OCI-LY1 (cell line): ENCODE results near the gene STK17A.
"Not testable (repeated sequence)": the region's sequence is repeated elsewhere in the genome, so short reads cannot be mapped to it uniquely, and the experiment has no call there.

Source experiments
- H2AFZ ChIP-seq: fragments of 200-600 bp; sonication (generic), shearing (Covaris generic); 2 replicates; pipeline ENCODE4 v1.6.0; 2014; ENCODE audit warnings: antibody characterized with exemption, mild to moderate bottlenecking, low read length
- H3F3A ChIP-seq: fragments of 200-600 bp; sonication (generic), shearing (Covaris generic); 2 replicates; pipeline ENCODE4 v1.6.0; 2014; ENCODE audit warnings: mild to moderate bottlenecking, antibody characterized with exemption, low read length, moderate library complexity; ENCODE audit not compliant: insufficient read depth
- H3K27ac ChIP-seq: fragments of 200-600 bp; sonication (generic); 2 replicates; pipeline ENCODE4 v1.5.1; 2014; ENCODE audit warnings: low read length, mixed run types, mild to moderate bottlenecking, low read depth; ENCODE audit not compliant: poor library complexity, severe bottlenecking
- H3K27me3 ChIP-seq: fragments of 200-600 bp; sonication (generic); 2 replicates; pipeline ENCODE4 v1.6.0; 2014; ENCODE audit warnings: antibody characterized with exemption, mild to moderate bottlenecking, low read length, moderate library complexity; ENCODE audit not compliant: insufficient read depth
- H3K36me3 ChIP-seq: fragments of 200-600 bp; sonication (generic); 2 replicates; pipeline ENCODE4 v1.6.1; 2014; ENCODE audit warnings: mild to moderate bottlenecking, antibody characterized with exemption, low read length, moderate library complexity, mixed read lengths; ENCODE audit not compliant: insufficient read depth
- H3K4me1 ChIP-seq: fragments of 200-600 bp; sonication (generic); 2 replicates; pipeline ENCODE4 v1.5.1; 2014; ENCODE audit warnings: mild to moderate bottlenecking, low read length, moderate library complexity; ENCODE audit not compliant: insufficient read depth, severe bottlenecking
- H3K4me2 ChIP-seq: fragments of 200-600 bp; sonication (generic), shearing (Covaris generic); 2 replicates; pipeline ENCODE4 v1.6.1; 2014; ENCODE audit warnings: low read length
- H3K4me3 ChIP-seq: fragments of 200-600 bp; sonication (generic); 2 replicates; pipeline ENCODE4 v1.5.1; 2014; ENCODE audit warnings: low read length, low read depth, mild to moderate bottlenecking, mixed read lengths; ENCODE audit not compliant: poor library complexity, severe bottlenecking
- H3K79me2 ChIP-seq: fragments of 200-600 bp; shearing (Covaris generic); 2 replicates; pipeline ENCODE4 v1.6.1; 2016; ENCODE audit warnings: mixed run types, low read length, mixed read lengths; ENCODE audit not compliant: insufficient read depth
- H3K9ac ChIP-seq: fragments of 200-600 bp; sonication (generic), shearing (Covaris generic); 2 replicates; pipeline ENCODE4 v1.6.1; 2014; ENCODE audit warnings: mild to moderate bottlenecking, low read length, mixed read lengths
- H3K9me2 ChIP-seq: fragments of 200-600 bp; sonication (generic), shearing (Covaris generic); 2 replicates; pipeline ENCODE4 v1.6.1; 2014; ENCODE audit warnings: low read depth, mild to moderate bottlenecking, low read length, mixed read lengths
- H3K9me3 ChIP-seq: fragments of 200-600 bp; shearing (Covaris generic); 2 replicates; pipeline ENCODE4 v1.6.1; 2014; ENCODE audit warnings: low read length, mixed read lengths
- H4K20me1 ChIP-seq: fragments of 200-600 bp; sonication (generic), shearing (Covaris generic); 2 replicates; pipeline ENCODE4 v1.6.0; 2016; ENCODE audit warnings: mild to moderate bottlenecking, low read length; ENCODE audit not compliant: insufficient read depth
- EZH2 ChIP-seq: fragments of 200-600 bp; sonication (generic), shearing (Covaris generic); IDR thresholded peaks from 2 replicates; pipeline ENCODE4 v1.8.0; 2017; ENCODE audit warnings: borderline replicate concordance, mixed run types, mild to moderate bottlenecking, antibody characterized with exemption, low read length, moderate library complexity, mixed read lengths
- TF ChIP-seq, protein P1 (sequence below): fragments of 200-600 bp; sonication (generic), shearing (Covaris generic); IDR thresholded peaks from 2 replicates; pipeline ENCODE4 v1.5.1; 2017; ENCODE audit warnings: mild to moderate bottlenecking, antibody characterized with exemption, low read length, moderate library complexity, mixed read lengths

STK17A gene

DNA sequence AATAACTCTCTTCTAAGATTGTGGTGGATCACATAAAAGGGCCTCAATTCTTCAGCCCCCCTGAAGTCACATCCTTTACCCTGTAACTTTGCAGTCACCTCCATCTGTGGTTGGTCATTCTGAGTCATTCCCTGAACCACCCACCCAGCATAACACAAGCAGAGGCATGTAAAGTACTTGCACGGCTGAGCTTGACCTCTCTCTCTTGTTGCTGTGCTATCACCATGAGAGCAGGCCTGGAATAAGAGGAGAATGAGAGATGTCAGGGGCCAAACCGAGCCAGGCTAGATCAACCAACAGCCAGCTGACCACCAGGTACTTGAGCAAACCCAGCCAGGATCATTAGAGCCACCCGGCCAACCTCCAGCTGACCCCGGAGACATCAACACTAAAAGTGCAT, 13.5 kb upstream of the STK17A start:
- Histone ChIP-seq H3K36me3 (no peaks in the 10 kb centered on the region), H3K9ac (no peak overlapping the region), H3K79me2 (no peaks in the 10 kb centered on the region), H3K9me3 (no peaks in the 10 kb centered on the region), H3K27ac (no peak overlapping the region), H3K4me3 (no peak overlapping the region), H3F3A (no peaks in the 10 kb centered on the region), H3K9me2 (no peaks in the 10 kb centered on the region), H3K4me1 (no peaks in the 10 kb centered on the region), H3K4me2 (no peak overlapping the region), H4K20me1 (no peaks in the 10 kb centered on the region), H3K27me3 (peaks cover 7% of the 10 kb centered on the region; the same call in 1 of the 2 replicates), H2AFZ (no peak overlapping the region)
- TF ChIP-seq, protein P1, sequence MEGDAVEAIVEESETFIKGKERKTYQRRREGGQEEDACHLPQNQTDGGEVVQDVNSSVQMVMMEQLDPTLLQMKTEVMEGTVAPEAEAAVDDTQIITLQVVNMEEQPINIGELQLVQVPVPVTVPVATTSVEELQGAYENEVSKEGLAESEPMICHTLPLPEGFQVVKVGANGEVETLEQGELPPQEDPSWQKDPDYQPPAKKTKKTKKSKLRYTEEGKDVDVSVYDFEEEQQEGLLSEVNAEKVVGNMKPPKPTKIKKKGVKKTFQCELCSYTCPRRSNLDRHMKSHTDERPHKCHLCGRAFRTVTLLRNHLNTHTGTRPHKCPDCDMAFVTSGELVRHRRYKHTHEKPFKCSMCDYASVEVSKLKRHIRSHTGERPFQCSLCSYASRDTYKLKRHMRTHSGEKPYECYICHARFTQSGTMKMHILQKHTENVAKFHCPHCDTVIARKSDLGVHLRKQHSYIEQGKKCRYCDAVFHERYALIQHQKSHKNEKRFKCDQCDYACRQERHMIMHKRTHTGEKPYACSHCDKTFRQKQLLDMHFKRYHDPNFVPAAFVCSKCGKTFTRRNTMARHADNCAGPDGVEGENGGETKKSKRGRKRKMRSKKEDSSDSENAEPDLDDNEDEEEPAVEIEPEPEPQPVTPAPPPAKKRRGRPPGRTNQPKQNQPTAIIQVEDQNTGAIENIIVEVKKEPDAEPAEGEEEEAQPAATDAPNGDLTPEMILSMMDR: no peak
- TF ChIP-seq EZH2: no peak

DNA sequence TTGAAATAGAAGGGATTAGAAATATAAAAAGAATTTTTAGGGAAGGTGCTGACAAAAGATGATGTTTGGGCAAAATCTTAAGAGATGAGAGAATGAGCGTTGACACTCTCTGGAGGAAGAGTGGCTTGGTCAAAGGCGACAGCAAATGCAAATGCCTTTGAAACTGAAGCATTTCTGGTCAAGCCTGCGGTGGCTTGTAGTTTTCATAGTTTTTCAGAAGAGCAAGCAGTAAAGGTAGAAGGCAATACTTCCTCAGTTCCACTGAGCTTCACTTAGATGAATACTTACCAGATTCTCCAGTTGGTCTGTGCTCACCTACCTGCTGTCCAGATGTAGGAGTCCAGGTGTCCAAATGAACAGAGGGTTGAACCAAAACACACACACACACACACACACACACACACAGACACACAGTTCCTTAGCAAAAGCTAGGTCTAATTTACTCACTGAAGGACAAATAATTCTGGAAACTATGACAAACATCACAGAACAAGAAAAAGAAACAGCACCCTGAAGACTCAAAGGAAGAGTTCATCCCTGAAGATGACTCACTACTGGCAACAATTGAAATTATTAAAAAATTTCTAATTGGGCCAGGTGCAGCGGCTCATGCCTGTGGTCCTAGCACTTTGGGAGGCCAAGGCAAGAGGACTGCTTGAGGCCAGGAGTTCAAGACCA, 12.1 kb upstream of the STK17A start:
- Histone ChIP-seq H3K36me3 (no peaks in the 10 kb centered on the region), H3K9ac (no peak overlapping the region), H3K4me2 (no peak overlapping the region), H3K9me2 (no peaks in the 10 kb centered on the region), H3K4me3 (no peak overlapping the region), H3F3A (no peaks in the 10 kb centered on the region), H3K27me3 (peaks cover 6% of the 10 kb centered on the region; the same call in 1 of the 2 replicates), H3K9me3 (no peaks in the 10 kb centered on the region), H3K4me1 (no peaks in the 10 kb centered on the region), H4K20me1 (no peaks in the 10 kb centered on the region), H3K79me2 (no peaks in the 10 kb centered on the region), H3K27ac (no peak overlapping the region), H2AFZ (no peak overlapping the region)
- TF ChIP-seq, protein P1: no peak
- TF ChIP-seq EZH2: no peak

DNA sequence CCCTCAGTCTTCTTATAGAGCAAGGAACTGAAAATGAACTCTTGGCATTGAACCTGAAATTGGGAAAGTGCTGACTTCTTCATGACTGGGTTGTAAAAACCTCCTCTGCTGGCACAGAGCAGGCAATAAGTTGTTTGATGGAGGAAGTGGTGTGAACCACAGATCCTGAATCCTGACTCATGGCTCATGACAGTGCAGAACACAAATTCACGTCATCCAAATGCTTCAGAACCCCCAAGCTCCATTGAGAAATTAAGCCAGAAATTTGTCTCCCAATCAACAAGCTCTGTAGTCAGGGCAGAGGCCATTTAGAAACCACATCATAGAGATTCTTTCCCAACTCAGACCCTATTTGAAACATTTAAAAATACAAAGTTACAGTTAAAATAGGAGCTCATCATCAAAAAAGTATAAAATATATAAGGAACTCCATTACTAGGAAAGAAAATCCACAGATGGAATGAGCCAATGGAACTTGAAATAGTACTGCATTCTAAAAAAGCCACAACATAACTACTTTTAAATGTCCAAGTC, 10.3 kb upstream of the STK17A start:
- Histone ChIP-seq H3K27me3 (0 out of 2 replicates have a peak, but pooled peaks cover 4% of the 10 kb centered on the region), H4K20me1 (no peaks in the 10 kb centered on the region), H3K79me2 (no peaks in the 10 kb centered on the region), H3K4me2 (no peak overlapping the region), H3K27ac (no peak overlapping the region), H3K9me2 (no peaks in the 10 kb centered on the region), H3K4me1 (no peaks in the 10 kb centered on the region), H3K4me3 (no peak overlapping the region), H3K9me3 (no peaks in the 10 kb centered on the region), H2AFZ (no peak overlapping the region), H3K36me3 (no peaks in the 10 kb centered on the region), H3K9ac (no peak overlapping the region), H3F3A (no peaks in the 10 kb centered on the region)
- no peak for TF ChIP-seq EZH2
- TF ChIP-seq, protein P1: no peak

DNA sequence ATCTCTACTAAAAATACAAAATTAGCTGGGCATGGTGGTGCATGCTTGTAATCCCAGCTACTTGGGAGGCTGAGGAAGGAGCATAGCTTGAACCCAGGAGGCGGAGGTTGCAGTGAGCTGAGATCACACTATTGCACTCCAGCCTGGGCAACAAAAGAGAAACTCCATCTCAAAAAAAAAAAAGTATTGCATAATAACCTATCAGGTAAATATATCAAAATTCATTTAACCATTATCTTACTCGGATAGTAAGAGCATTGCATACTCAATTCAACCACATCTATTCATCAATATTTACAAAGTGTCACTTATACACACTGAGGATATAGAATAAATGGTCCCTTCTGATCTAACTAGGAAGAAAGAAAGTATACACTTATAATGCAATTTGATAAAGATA, 9.1 kb upstream of the STK17A start:
- not testable (repeated sequence) for H3K27ac ChIP-seq, H3K4me1 ChIP-seq, H3K79me2 ChIP-seq, H3K9me3 ChIP-seq, H3K27me3 ChIP-seq, H3K4me3 ChIP-seq, H3K4me2 ChIP-seq, H2AFZ ChIP-seq, H3F3A ChIP-seq, H4K20me1 ChIP-seq, H3K9ac ChIP-seq, H3K36me3 ChIP-seq, H3K9me2 ChIP-seq
